ENCODE measurements around the gene CLDN18.

DNA sequence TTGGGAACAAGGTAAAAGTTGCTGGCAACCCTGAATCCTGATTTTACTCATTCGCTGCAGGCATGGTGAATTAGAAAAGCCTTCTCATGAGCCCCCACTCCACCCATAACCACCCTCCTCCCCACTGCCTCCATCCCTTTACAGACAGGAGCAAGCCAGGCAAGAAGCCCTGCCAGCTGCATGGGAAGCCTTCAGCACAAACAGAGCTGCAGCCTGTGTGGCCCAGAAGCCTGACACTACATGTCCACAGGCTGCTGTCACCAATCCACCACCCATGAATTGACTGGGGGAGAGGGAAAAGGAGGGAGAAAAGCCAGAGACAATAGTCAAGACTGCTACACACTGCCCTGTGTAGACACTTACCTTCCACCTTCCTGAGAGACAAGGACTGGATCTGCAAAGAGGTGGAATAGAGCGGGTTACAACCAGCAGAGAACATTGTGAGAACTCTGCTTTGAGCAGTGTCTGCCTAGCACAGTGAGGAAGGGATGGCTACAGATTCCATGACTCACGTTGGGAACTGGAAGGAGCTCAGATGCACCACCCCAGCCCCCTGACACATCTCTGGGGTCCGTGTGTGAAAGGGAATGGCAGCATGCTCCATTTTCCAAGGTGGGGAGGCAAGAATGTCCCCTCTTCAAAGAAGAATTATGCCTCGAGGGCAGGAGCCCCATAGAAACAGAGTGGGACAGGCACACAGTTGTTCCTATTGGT lies 71.6 kb downstream of the CLDN18 start:
- TF ChIP-seq, protein P1, sequence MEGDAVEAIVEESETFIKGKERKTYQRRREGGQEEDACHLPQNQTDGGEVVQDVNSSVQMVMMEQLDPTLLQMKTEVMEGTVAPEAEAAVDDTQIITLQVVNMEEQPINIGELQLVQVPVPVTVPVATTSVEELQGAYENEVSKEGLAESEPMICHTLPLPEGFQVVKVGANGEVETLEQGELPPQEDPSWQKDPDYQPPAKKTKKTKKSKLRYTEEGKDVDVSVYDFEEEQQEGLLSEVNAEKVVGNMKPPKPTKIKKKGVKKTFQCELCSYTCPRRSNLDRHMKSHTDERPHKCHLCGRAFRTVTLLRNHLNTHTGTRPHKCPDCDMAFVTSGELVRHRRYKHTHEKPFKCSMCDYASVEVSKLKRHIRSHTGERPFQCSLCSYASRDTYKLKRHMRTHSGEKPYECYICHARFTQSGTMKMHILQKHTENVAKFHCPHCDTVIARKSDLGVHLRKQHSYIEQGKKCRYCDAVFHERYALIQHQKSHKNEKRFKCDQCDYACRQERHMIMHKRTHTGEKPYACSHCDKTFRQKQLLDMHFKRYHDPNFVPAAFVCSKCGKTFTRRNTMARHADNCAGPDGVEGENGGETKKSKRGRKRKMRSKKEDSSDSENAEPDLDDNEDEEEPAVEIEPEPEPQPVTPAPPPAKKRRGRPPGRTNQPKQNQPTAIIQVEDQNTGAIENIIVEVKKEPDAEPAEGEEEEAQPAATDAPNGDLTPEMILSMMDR (conservative IDR thresholded peaks at IDR 0.05): no peak
- TF ChIP-seq EZH2 (IDR thresholded peaks at IDR 0.05; ENCODE audit: low read depth): no peak
